H1 (cell line): ENCODE measurements around the gene ZAP70. TPM values are rescaled to one million over a fixed set of nuclear protein-coding genes. Genes with fewer than 3 reads are reported as not detected.

Source experiments
- CTCF ChIA-PET: fragments of 300-600 bp; sonication (Branson Sonifier 250); formaldehyde crosslinking; loops from one replicate; lab custom pipeline; 2021; ENCODE audit not compliant: partially characterized antibody; lab: Charles Lee
- POLR2A ChIA-PET: fragments of 300-600 bp; sonication (Branson Sonifier 250); formaldehyde crosslinking; loops from one replicate; lab custom pipeline; 2021; ENCODE audit warnings: inconsistent platforms; ENCODE audit not compliant: partially characterized antibody; lab: Charles Lee
- DNase-seq, 2 experiments: peaks; one replicate each; pipeline versions ENCODE4 v3.0.0 to v3.0.0-alpha.2; 2010 to 2022; ENCODE audit warnings: low spot score in 2 of 2, low read depth in 1 of 2, mixed read lengths in 1 of 2
- FAIRE-seq: peaks from 2 replicates; lab custom pipeline; 2011; peaks lifted over from hg19 to GRCh38; lab: Jason Lieb, UNC
- H2AFZ ChIP-seq: 2 replicates; pipeline ENCODE4 v1.8.1; 2012; ENCODE audit warnings: low read length, inconsistent platforms
- H2AK5ac ChIP-seq: 2 replicates; pipeline ENCODE4 v1.6.1; 2013; ENCODE audit warnings: low read depth, low read length
- H2BK120ac ChIP-seq: replicated peaks from 2 replicates; pipeline ENCODE3; 2013; ENCODE audit warnings: low read depth, low read length, inconsistent platforms
- H2BK12ac ChIP-seq: 2 replicates; pipeline ENCODE4 v1.6.1; 2013; ENCODE audit warnings: low read depth, low read length
- H2BK15ac ChIP-seq: 2 replicates; pipeline ENCODE4 v1.6.1; 2013; ENCODE audit warnings: low read length
- H2BK20ac ChIP-seq: 2 replicates; pipeline ENCODE4 v1.6.1; 2013; ENCODE audit warnings: low read length
- H2BK5ac ChIP-seq: 2 replicates; pipeline ENCODE4 v1.6.1; 2013; ENCODE audit warnings: low read depth, low read length
- H3K14ac ChIP-seq: 2 replicates; pipeline ENCODE4 v1.6.1; 2013; ENCODE audit warnings: inconsistent platforms; ENCODE audit not compliant: insufficient read length
- H3K18ac ChIP-seq: 2 replicates; pipeline ENCODE4 v1.6.1; 2013; ENCODE audit warnings: low read length; ENCODE audit errors: extremely low read depth
- H3K23ac ChIP-seq: 2 replicates; pipeline ENCODE4 v1.6.1; 2013; ENCODE audit warnings: inconsistent platforms; ENCODE audit not compliant: insufficient read length
- H3K23me2 ChIP-seq: 2 replicates; pipeline ENCODE4 v1.6.1; 2013; ENCODE audit warnings: low read depth, low read length
- H3K27ac ChIP-seq: 2 replicates; pipeline ENCODE4 v1.6.1; 2011; ENCODE audit warnings: low read depth, low read length, inconsistent platforms
- H3K27me3 ChIP-seq, 4 experiments: replicated peaks in 1 of 4; 1 replicate in 1 of 4; 2 replicates in 3 of 4; pipeline versions ENCODE4 v1.6.1 to v1.8.1; 2011 to 2013; ENCODE audit warnings: low read length in 3 of 4, mild to moderate bottlenecking in 3 of 4, inconsistent platforms in 2 of 4, mixed read lengths in 2 of 4, moderate library complexity in 1 of 4; ENCODE audit not compliant: control insufficient read depth in 3 of 4, insufficient read depth in 3 of 4; ENCODE audit errors: extremely low read depth in 1 of 4
- H3K36me3 ChIP-seq, 4 experiments: 2 replicates each; pipeline versions ENCODE4 v1.6.1 to v1.8.1; 2011 to 2013; ENCODE audit warnings: mild to moderate bottlenecking in 4 of 4, low read length in 3 of 4, moderate library complexity in 2 of 4, control low read depth in 1 of 4, inconsistent platforms in 1 of 4; ENCODE audit not compliant: insufficient read depth in 4 of 4, control insufficient read depth in 2 of 4
- H3K4ac ChIP-seq: replicated peaks from 2 replicates; pipeline ENCODE3; 2013; ENCODE audit warnings: low read length, low read depth, mixed read lengths, inconsistent platforms; ENCODE audit not compliant: insufficient read length
- H3K4me1 ChIP-seq, 4 experiments: replicated peaks in 1 of 4; 1 replicate in 1 of 4; 2 replicates in 3 of 4; pipeline versions ENCODE4 v1.6.1 to v1.8.1; 2011 to 2013; ENCODE audit warnings: low read length in 3 of 4, inconsistent platforms in 2 of 4, mixed read lengths in 1 of 4; ENCODE audit not compliant: insufficient read depth in 4 of 4, control insufficient read depth in 3 of 4
- H3K4me2 ChIP-seq, 2 experiments: 2 replicates each; pipeline versions ENCODE4 v1.6.1 to v1.8.1; 2011 to 2013; ENCODE audit warnings: low read depth in 2 of 2, low read length in 2 of 2, control low read depth in 1 of 2, inconsistent platforms in 1 of 2, mild to moderate bottlenecking in 1 of 2; ENCODE audit not compliant: insufficient read depth in 1 of 2
- H3K4me3 ChIP-seq, 4 experiments: fragments of 200-600, 300-600 bp in 1 of 4; sonication (generic), shearing (Covaris generic), sonication (Bioruptor Twin) in 1 of 4; 2 replicates each; pipeline versions ENCODE4 v1.5.1 to v1.8.1; 2011 to 2016; ENCODE audit warnings: low read length in 4 of 4, low read depth in 3 of 4, control low read depth in 2 of 4, inconsistent platforms in 2 of 4, mild to moderate bottlenecking in 2 of 4, mixed read lengths in 1 of 4, moderate library complexity in 1 of 4; ENCODE audit not compliant: insufficient read depth in 2 of 4; ENCODE audit errors: extremely low read depth in 1 of 4
- H3K56ac ChIP-seq: replicated peaks from 2 replicates; pipeline ENCODE3; 2013; ENCODE audit warnings: low read depth, mild to moderate bottlenecking, mixed read lengths, low read length, inconsistent platforms; ENCODE audit not compliant: insufficient read length
- H3K79me1 ChIP-seq: 2 replicates; pipeline ENCODE4 v1.6.1; 2013; ENCODE audit warnings: low read depth, low read length, control low read depth
- H3K79me2 ChIP-seq, 2 experiments: 2 replicates each; pipeline versions ENCODE4 v1.6.1 to v1.8.1; 2012 to 2013; ENCODE audit warnings: low read length in 2 of 2, mild to moderate bottlenecking in 2 of 2, inconsistent platforms in 1 of 2; ENCODE audit not compliant: insufficient read depth in 2 of 2, control insufficient read depth in 1 of 2
- H3K9ac ChIP-seq, 4 experiments: replicated peaks in 1 of 4; 1 replicate in 1 of 4; 2 replicates in 3 of 4; pipeline versions ENCODE4 v1.6.1 to v1.8.1; 2011 to 2013; ENCODE audit warnings: low read depth in 3 of 4, low read length in 3 of 4, control low read depth in 2 of 4, mild to moderate bottlenecking in 2 of 4, moderate library complexity in 2 of 4, inconsistent platforms in 1 of 4; ENCODE audit errors: extremely low read depth in 1 of 4
- H3K9me3 ChIP-seq, 2 experiments: 2 replicates each; pipeline versions ENCODE4 v1.6.1 to v1.8.1; 2012 to 2013; ENCODE audit warnings: mild to moderate bottlenecking in 2 of 2, moderate library complexity in 2 of 2, control low read depth in 1 of 2, inconsistent platforms in 1 of 2, low read depth in 1 of 2, low read length in 1 of 2, mixed read lengths in 1 of 2; ENCODE audit not compliant: insufficient read depth in 2 of 2
- H4K20me1 ChIP-seq, 2 experiments: replicated peaks in 1 of 2; 2 replicates each; pipeline versions ENCODE3 to v1.8.1; 2011 to 2013; ENCODE audit warnings: inconsistent platforms in 2 of 2, low read length in 2 of 2, mild to moderate bottlenecking in 1 of 2; ENCODE audit not compliant: insufficient read depth in 2 of 2, control insufficient read depth in 1 of 2
- H4K5ac ChIP-seq: 2 replicates; pipeline ENCODE4 v1.6.1; 2013; ENCODE audit warnings: low read length, low read depth, mixed read lengths, inconsistent platforms; ENCODE audit not compliant: insufficient read length
- H4K8ac ChIP-seq: 2 replicates; pipeline ENCODE4 v1.8.0; 2013; ENCODE audit warnings: mild to moderate bottlenecking, moderate library complexity, low read length, inconsistent platforms; ENCODE audit not compliant: insufficient read depth; ENCODE audit errors: extremely low read depth
- H4K91ac ChIP-seq: replicated peaks from 2 replicates; pipeline ENCODE3; 2013; ENCODE audit warnings: low read length, mixed read lengths, inconsistent platforms; ENCODE audit not compliant: insufficient read length
- CTCF ChIP-seq, 3 experiments: IDR thresholded peaks; 1 replicate in 2 of 3; 2 replicates in 1 of 3; pipeline versions ENCODE4 v1.5.1 to v1.6.1; 2011; ENCODE audit warnings: low read length in 3 of 3, mild to moderate bottlenecking in 3 of 3, inconsistent platforms in 2 of 3, low read depth in 1 of 3, moderate library complexity in 1 of 3; ENCODE audit not compliant: insufficient read depth in 1 of 3; ENCODE audit errors: control extremely low read depth in 1 of 3
- SP4 ChIP-seq: IDR thresholded peaks from 2 replicates; pipeline ENCODE4 v1.6.1; 2012; ENCODE audit warnings: low read length, inconsistent platforms
- whole genome bisulfite sequencing, 2 experiments: shearing (Covaris generic) in 1 of 2; methylation state at CpG; one replicate each; pipeline versions ENCODE4 v1.1.6 to v1.1.7; 2013 to 2015; ENCODE audit warnings: low lambda C conversion rate in 2 of 2, mixed read lengths in 2 of 2, inconsistent platforms in 1 of 2, low coverage in 1 of 2, missing lambda C conversion rate in 1 of 2; ENCODE audit not compliant: insufficient replicate concordance in 2 of 2, insufficient coverage in 1 of 2, insufficient read length in 1 of 2; ENCODE audit errors: extremely low coverage in 1 of 2, missing lambda C conversion rate in 1 of 2; 5-methylcytosine and 5-hydroxymethylcytosine counted together
- polyA plus RNA-seq, 7 experiments: library from polyadenylated mRNA; depleted of rRNA in 3 of 7; stranded (reverse) in 5 of 7; unstranded in 2 of 7; fragments of >200 nt in 5 of 7; fragments of 200-250 nt in 2 of 7; gene quantifications; 1 replicate in 5 of 7; 2 replicates in 1 of 7; 4 replicates in 1 of 7; pipeline versions ENCODE4 v1.2.1 to v1.2.3, GENCODE V29; 2011 to 2013; ENCODE audit warnings: missing spikeins in 2 of 7, mixed read lengths in 2 of 7
- total RNA-seq: library from RNA; stranded (reverse); fragmentation: NEBNext Ultra II Directional; extraction: Animal tissue kit (Norgen Biotek cat#: 25700); gene quantifications from 2 replicates; pipeline ENCODE4 v1.2.1, GENCODE V29; 2021

The ZAP70 gene
- total and polyA plus RNA-seq, 2 of the 8 experiments (the other 6 are each of a cell fraction or from before 2014, with no cell fraction given) = 0.15 TPM; not detected in 1

- H3K36me3 ChIP-seq = peaks cover 0 to 17% (median 1%) of the 10 kb centered on the region in 4 experiments; a peak in 4 of 8 replicates
- H3K14ac ChIP-seq = no peak overlapping the region
- TF ChIP-seq SP4 = no peak
- TF ChIP-seq CTCF (IDR thresholded peaks at IDR 0.05; ENCODE audit: control extremely low read depth in 1 of 3, insufficient read depth in 1 of 3, low read depth in 1 of 3, low read length in 3 of 3) = peak in 2 of 3 experiments; percentile 25 to 52; a peak in 2 of 4 replicates
- H2AK5ac ChIP-seq = no peak overlapping the region
- no peak overlapping the region for H4K91ac ChIP-seq
- no peak overlapping the region for H3K4me3 ChIP-seq
- peaks cover 0 to 2% of the 10 kb centered on the region in 2 experiments for H4K20me1 ChIP-seq
- H3K23me2 ChIP-seq = no peaks in the 10 kb centered on the region
- no peak overlapping the region for H2BK20ac ChIP-seq
- H4K5ac ChIP-seq = no peak overlapping the region
- no peak overlapping the region for H2AFZ ChIP-seq
- no peak overlapping the region for H3K9ac ChIP-seq
- POLR2A ChIA-PET = no interaction called here
- 87% methylated on average over 11 of the region's 11 CpGs; no CpG with 5 or more reads in 1 of the 2 experiments for WGBS, 2 experiments
- H3K4ac ChIP-seq = no peak overlapping the region
- H3K56ac ChIP-seq = no peak overlapping the region
- no peaks in the 10 kb centered on the region for H3K27me3 ChIP-seq
- no peak overlapping the region for H2BK120ac ChIP-seq
- CTCF ChIA-PET = interaction anchor here (0.6 to 5.9 kb wide), 5 partner anchors 12 to 504 kb away, joined by 3 to 60 read pairs (median 3); no protein-coding TSS in a partner anchor
- no peak overlapping the region for H2BK15ac ChIP-seq
- DNase-seq (no peak), FAIRE-seq (no peak)
- H2BK5ac ChIP-seq = no peak overlapping the region
- H3K4me1 ChIP-seq = peaks cover 0 to 5% (median 0%) of the 10 kb centered on the region in 4 experiments; a peak in 2 of 7 replicates
- no peak overlapping the region for H3K18ac ChIP-seq
- no peak overlapping the region for H3K27ac ChIP-seq
- H4K8ac ChIP-seq = no peak overlapping the region
- no peak overlapping the region for H3K4me2 ChIP-seq
- H3K23ac ChIP-seq = no peak overlapping the region
- H3K9me3 ChIP-seq = no peaks in the 10 kb centered on the region
- H3K79me1 ChIP-seq = no peaks in the 10 kb centered on the region; the same call in 1 of the 2 replicates
- H3K79me2 ChIP-seq = no peaks in the 10 kb centered on the region
- no peak overlapping the region for H2BK12ac ChIP-seq
Measured at GRCh38 chr2:97764559-97765263, 51.3 kb downstream of the ZAP70 start.
